NCI-H2171 (cell line): Measurements from ENCODE around the gene SKA2.
"Not testable (repeated sequence)": the region's sequence is repeated elsewhere in the genome, so short reads cannot be mapped to it uniquely, and the experiment has no call there.

ENCODE experiments used
- DNase-seq: peaks from one replicate; lab custom pipeline; 2025; lab: John Stamatoyannopoulos, UW

Gene SKA2

GRCh38 chr17:59097876-59098275 is 57.1 kb downstream of the SKA2 start:
- no peak for DNase-seq

- DNase-seq: no peak
Observed at GRCh38 chr17:59094861-59095530, 60.0 kb downstream of the SKA2 start.

GRCh38 chr17:59093702-59094231 is 61.2 kb downstream of the SKA2 start:
- DNase-seq: no peak

- DNase-seq: no peak
Observed at GRCh38 chr17:59093145-59093701, 61.8 kb downstream of the SKA2 start.

- DNase-seq: not testable (repeated sequence)
Observed at GRCh38 chr17:59090593-59090992, 64.4 kb downstream of the SKA2 start.

GRCh38 chr17:59084154-59084553 is 70.8 kb downstream of the SKA2 start:
- no peak for DNase-seq

- DNase-seq: no peak
Observed at GRCh38 chr17:59074494-59074893, 80.5 kb downstream of the SKA2 start.

- no peak for DNase-seq
Observed at GRCh38 chr17:59073972-59074371, 81.0 kb downstream of the SKA2 start.

GRCh38 chr17:59069856-59070255 is 85.1 kb downstream of the SKA2 start:
- no peak for DNase-seq

GRCh38 chr17:59067756-59068155 is 87.2 kb downstream of the SKA2 start:
- DNase-seq: no peak

GRCh38 chr17:59067340-59067739 is 87.6 kb downstream of the SKA2 start:
- DNase-seq: no peak

- DNase-seq: no peak
Observed at GRCh38 chr17:59062509-59062908, 92.5 kb downstream of the SKA2 start.
